Panc1 (cell line): ENCODE data around the gene PROX2. TPM values are rescaled to one million over a fixed set of nuclear protein-coding genes. Genes with fewer than 3 reads are reported as not detected.

Experiments
- ATAC-seq: fragments of 200-7000 bp; cut with Tn5 transposase; 2 replicates; pipeline ENCODE4 v1.9.1; 2020; ENCODE audit warnings: mild to moderate bottlenecking, moderate library complexity
- BruUV-seq: library from RNA; stranded (reverse); fragments of 400-500 nt; replicated peaks from 2 replicates; lab custom pipeline; 2021; lab: Mats Ljungman, UMichigan
- CTCF ChIA-PET: fragments of 300-600 bp; sonication (Branson Sonifier 250); formaldehyde crosslinking; loops from one replicate; lab custom pipeline; 2022; ENCODE audit warnings: antibody characterized with exemption; lab: Charles Lee
- POLR2A ChIA-PET: fragments of 300-600 bp; sonication (Branson Sonifier 250); formaldehyde crosslinking; loops from one replicate; lab custom pipeline; 2022; ENCODE audit warnings: antibody characterized with exemption; lab: Charles Lee
- DNase-seq: peaks from one replicate; pipeline ENCODE4 v3.0.0-alpha.2; 2010; ENCODE audit warnings: low read depth, low spot score
- H3K27ac ChIP-seq: 2 replicates; pipeline ENCODE4 v1.5.1; 2011; ENCODE audit warnings: mild to moderate bottlenecking, low read length, inconsistent platforms
- H3K27me3 ChIP-seq: fragments of 200-500 bp; sonication (Bioruptor generic); 2 replicates; pipeline ENCODE4 v1.6.0; 2014; ENCODE audit warnings: low read length, inconsistent platforms; ENCODE audit not compliant: control insufficient read depth, insufficient read depth
- H3K36me3 ChIP-seq: fragments of 200-500 bp; sonication (Bioruptor generic); 2 replicates; pipeline ENCODE4 v1.5.1; 2014; ENCODE audit warnings: inconsistent platforms, mild to moderate bottlenecking, low read length, moderate library complexity; ENCODE audit not compliant: control insufficient read depth, insufficient read depth
- H3K4me1 ChIP-seq: 2 replicates; pipeline ENCODE4 v1.5.1; 2011; ENCODE audit warnings: inconsistent platforms, mild to moderate bottlenecking, low read length, moderate library complexity; ENCODE audit not compliant: control insufficient read depth, insufficient read depth
- H3K4me3 ChIP-seq, 2 experiments: 2 replicates each; pipeline ENCODE4 v1.5.1; 2011 to 2012; ENCODE audit warnings: low read depth in 2 of 2, low read length in 2 of 2, mild to moderate bottlenecking in 2 of 2, inconsistent platforms in 1 of 2, moderate library complexity in 1 of 2
- H3K9me3 ChIP-seq: fragments of 200-500 bp; sonication (Bioruptor generic); 2 replicates; pipeline ENCODE4 v1.5.1; 2014; ENCODE audit warnings: low read depth, mild to moderate bottlenecking, inconsistent platforms, low read length, moderate library complexity; ENCODE audit not compliant: control insufficient read depth, insufficient read depth
- CTCF ChIP-seq: fragments of 450-650 bp; IDR thresholded peaks from 2 replicates; pipeline ENCODE4 v1.5.1; 2017; ENCODE audit warnings: mild to moderate bottlenecking
- POLR2AphosphoS5 ChIP-seq: IDR thresholded peaks from 2 replicates; pipeline ENCODE4 v1.6.1; 2012; ENCODE audit warnings: mild to moderate bottlenecking, low read depth, low read length, moderate library complexity
- REST ChIP-seq, 2 experiments: IDR thresholded peaks; 2 replicates each; pipeline ENCODE4 v1.6.1; 2011 to 2012; ENCODE audit warnings: low read depth in 2 of 2, control low read depth in 1 of 2, low read length in 1 of 2, mild to moderate bottlenecking in 1 of 2, moderate library complexity in 1 of 2; ENCODE audit not compliant: insufficient read depth in 1 of 2
- SIN3A ChIP-seq: IDR thresholded peaks from 2 replicates; pipeline ENCODE4 v1.6.1; 2012; ENCODE audit warnings: low read depth, mild to moderate bottlenecking, low read length, moderate library complexity, borderline replicate concordance; ENCODE audit not compliant: insufficient read depth
- TCF7L2 ChIP-seq: IDR thresholded peaks from 2 replicates; pipeline ENCODE4 v1.6.1; 2011; ENCODE audit warnings: mild to moderate bottlenecking, low read depth, low read length, inconsistent platforms
- in situ Hi-C: cut with HindIII; loops from 2 replicates; pipeline ENCODE4 v1.10.0; 2016; ENCODE audit warnings: low sequenced_read_pairs, low pct_unique_long_range_greater_than_20kb
- intact Hi-C: fragments of 100-400 bp; cut with micrococcal nuclease; formaldehyde crosslinking; loops from one replicate; pipeline ENCODE4 v1.10.0; 2022; ENCODE audit not compliant: unreplicated experiment
- total RNA-seq: library from RNA; stranded (reverse); gene quantifications from one replicate; pipeline ENCODE4 v1.2.1, GENCODE V29; 2021; ENCODE audit not compliant: unreplicated experiment

Gene PROX2
- total RNA-seq, 1 experiment from 2014 or later: not detected

GRCh38 chr14:74898083-74898482, 22.1 kb upstream of the PROX2 start:
- Histone ChIP-seq H3K36me3 (peaks cover 30% of the 10 kb centered on the region), H3K27me3 (no peaks in the 10 kb centered on the region), H3K4me1 (no peaks in the 10 kb centered on the region), H3K4me3 (no peak overlapping the region), H3K9me3 (no peaks in the 10 kb centered on the region), H3K27ac (no peak overlapping the region)
- in situ Hi-C loops: no loop called here
- no peak for ATAC-seq
- DNase-seq: no peak
- CTCF ChIA-PET: no interaction called here
- no TSS peak for BruUV-seq
- intact Hi-C loops: no loop called here
- TF ChIP-seq POLR2AphosphoS5 (no peak), REST (IDR thresholded peaks at IDR 0.05; ENCODE audit: insufficient read depth in 1 of 2, low read depth in 2 of 2, low read length in 1 of 2) (no peak), CTCF (no peak), TCF7L2 (no peak), SIN3A (no peak)
- POLR2A ChIA-PET: interaction anchor here (0.7 kb wide), 1 partner anchor 9 kb away, joined by 5 read pairs; no protein-coding TSS in a partner anchor

GRCh38 chr14:74897642-74898041, 21.7 kb upstream of the PROX2 start:
- Histone ChIP-seq H3K4me3 (no peak overlapping the region), H3K27ac (no peak overlapping the region), H3K9me3 (no peaks in the 10 kb centered on the region), H3K27me3 (no peaks in the 10 kb centered on the region), H3K4me1 (no peaks in the 10 kb centered on the region), H3K36me3 (peaks cover 34% of the 10 kb centered on the region)
- POLR2A ChIA-PET: interaction anchor here (0.7 kb wide), 2 partner anchors 9 to 15 kb away, joined by 5 to 9 read pairs; no protein-coding TSS in a partner anchor
- in situ Hi-C loops (no loop called here), intact Hi-C loops (no loop called here)
- CTCF ChIA-PET: no interaction called here
- TF ChIP-seq POLR2AphosphoS5: no peak
- no peak for TF ChIP-seq CTCF
- no peak for TF ChIP-seq REST (IDR thresholded peaks at IDR 0.05; ENCODE audit: insufficient read depth in 1 of 2, low read depth in 2 of 2, low read length in 1 of 2)
- no peak for TF ChIP-seq TCF7L2
- no peak for TF ChIP-seq SIN3A
- no TSS peak for BruUV-seq
- DNase-seq (no peak), ATAC-seq (no peak)
